GM10266 (cell line): ENCODE results near the gene ATIC.

Experiments used
- DNase-seq: peaks from one replicate; pipeline ENCODE4 v3.0.0; 2012; ENCODE audit errors: extremely low spot score
- TF ChIP-seq, protein P1 (sequence below): IDR thresholded peaks from 2 replicates; pipeline ENCODE4 v1.5.1; 2012; ENCODE audit warnings: mild to moderate bottlenecking, low read depth; ENCODE audit not compliant: control insufficient read depth, insufficient read depth; ENCODE audit errors: missing control alignments

Gene ATIC

DNA sequence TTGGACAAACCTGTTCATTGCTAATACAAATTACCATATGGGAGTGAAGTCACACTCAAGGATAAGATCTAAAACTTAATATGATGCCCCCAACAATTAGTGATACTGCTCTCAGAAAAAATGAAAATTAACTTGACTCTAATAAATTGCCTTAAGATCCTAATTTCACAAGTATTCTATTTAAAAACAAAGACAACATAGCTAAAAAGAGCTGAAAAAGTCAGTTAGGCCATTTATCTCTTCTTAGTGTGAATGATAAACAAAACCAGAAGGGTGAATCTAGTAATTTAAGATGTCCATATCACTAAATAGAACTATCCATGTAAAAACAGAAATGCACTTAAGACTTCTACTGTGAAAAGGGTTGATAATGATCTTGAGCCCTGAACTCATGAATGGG, 70.6 kb downstream of the ATIC start:
- TF ChIP-seq, protein P1, sequence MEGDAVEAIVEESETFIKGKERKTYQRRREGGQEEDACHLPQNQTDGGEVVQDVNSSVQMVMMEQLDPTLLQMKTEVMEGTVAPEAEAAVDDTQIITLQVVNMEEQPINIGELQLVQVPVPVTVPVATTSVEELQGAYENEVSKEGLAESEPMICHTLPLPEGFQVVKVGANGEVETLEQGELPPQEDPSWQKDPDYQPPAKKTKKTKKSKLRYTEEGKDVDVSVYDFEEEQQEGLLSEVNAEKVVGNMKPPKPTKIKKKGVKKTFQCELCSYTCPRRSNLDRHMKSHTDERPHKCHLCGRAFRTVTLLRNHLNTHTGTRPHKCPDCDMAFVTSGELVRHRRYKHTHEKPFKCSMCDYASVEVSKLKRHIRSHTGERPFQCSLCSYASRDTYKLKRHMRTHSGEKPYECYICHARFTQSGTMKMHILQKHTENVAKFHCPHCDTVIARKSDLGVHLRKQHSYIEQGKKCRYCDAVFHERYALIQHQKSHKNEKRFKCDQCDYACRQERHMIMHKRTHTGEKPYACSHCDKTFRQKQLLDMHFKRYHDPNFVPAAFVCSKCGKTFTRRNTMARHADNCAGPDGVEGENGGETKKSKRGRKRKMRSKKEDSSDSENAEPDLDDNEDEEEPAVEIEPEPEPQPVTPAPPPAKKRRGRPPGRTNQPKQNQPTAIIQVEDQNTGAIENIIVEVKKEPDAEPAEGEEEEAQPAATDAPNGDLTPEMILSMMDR, result no peak
- no peak for DNase-seq

DNA sequence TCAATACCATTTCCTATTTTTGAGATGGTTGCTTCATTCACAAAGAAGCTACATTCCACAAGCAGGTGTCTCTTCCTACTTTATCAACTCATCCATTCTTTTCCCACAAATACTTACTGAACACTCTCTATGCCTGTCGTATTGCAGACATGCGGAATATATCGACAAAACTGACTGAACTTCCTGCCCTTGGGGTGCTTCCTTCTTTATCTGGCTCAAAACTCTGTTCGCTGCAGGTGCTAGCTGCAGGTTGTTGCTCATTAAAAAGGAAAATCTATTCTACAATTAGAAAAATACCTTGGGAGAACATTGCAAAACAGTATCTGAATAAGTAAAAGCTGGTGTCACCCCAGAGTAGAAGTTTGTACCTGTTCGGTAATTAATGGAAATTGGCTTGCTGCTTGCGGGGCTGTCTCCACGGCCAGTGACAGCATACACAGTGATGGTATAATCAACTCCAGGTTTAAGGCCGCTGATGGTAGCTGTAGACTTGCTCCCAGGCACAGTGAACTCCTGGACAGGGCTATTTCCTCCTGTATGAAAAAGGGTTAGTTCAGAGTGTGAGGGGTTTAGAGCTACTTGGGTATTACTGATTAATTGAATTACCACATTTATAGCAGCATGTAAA, 71.9 kb downstream of the ATIC start:
- TF ChIP-seq, protein P1, result no peak
- DNase-seq, result no peak

DNA sequence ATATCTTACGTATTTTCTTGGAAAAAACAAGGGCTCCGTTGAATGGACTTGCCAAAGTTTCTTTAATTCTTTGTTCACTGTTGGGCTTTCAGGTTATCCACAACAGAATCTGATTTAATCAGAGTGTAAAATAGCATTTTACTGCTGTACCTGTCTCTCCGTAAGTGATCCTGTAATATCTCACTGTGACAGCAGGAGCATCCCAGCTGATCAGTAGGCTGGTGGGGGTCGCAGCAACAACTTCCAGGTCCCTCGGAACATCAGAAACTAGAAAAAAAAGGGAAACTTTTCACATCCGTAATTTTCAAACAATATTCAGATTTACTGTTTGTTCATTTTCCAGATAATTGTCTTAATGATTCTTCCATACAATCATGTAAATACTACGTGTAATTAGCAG, 72.9 kb downstream of the ATIC start:
- TF ChIP-seq, protein P1, result no peak
- DNase-seq, result no peak

DNA sequence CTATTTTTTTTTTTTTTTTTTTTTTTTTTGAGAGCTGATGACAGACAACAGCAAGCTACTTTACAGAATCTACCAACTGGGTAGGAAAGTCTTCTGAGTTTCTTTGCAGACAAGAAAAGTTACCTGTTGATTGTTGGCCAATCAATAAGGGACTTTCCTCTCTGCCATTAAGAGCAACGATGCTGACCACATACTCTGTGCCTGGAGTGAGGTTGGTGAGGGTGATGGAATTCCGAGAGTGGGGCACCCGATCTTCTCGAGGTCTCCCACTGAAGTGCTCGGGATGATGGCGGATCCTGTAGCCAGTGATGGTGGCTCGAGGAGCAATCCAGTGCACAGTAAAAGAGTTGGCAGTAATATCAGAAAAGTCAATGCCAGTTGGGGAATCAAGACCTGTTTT, 74.7 kb downstream of the ATIC start:
- TF ChIP-seq, protein P1, result no peak
- DNase-seq, result no peak

DNA sequence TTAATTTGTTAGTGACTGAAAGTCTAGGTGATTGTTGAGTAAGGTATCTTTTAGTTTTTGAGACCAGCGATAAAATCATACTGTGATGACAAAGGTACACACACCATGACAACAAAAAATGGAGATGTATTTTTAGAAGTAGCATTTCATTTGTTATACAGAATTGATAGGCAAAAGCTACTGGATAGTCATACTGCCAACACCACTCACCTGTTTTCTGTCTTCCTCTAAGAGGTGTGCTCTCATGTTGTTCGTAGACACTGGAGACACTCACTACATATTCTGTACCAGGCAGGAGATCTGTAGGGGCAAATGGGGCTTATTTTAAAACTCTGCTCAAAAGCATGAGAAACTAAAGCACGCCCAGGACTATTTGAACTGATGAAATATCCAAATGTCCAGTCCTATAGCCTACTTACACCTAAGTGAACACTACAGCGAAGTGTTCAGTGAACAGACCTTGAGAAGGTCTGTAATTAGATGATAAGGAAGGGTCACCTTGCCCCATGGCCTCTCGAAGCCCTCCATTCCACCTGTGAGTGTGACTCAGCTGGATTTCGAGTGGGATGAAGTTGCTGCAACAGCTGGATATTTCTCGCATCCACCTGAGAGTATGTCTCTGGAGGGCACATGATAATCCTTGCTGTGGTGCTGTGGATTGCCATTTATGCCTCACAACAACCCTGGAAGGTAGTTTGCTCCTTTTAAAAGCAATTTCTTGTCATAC, 76.3 kb downstream of the ATIC start:
- TF ChIP-seq, protein P1, result no peak
- DNase-seq, result no peak

DNA sequence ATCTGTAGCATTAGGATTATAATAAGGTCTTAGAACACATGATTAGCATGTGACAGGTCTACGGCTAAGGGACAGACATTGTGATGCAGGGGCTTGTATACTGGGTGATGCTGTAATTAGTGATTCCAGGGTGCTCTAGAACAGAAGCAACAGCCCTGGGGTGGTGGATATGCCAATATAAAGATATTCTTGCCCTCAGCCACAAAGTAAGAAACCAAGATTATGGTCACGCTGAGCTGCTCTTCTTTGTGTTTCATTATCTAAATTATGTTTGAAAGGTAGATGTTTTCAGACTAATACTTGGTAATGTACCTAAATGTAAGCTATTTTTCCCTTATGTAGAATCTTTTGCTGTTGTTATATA, 78.7 kb downstream of the ATIC start:
- DNase-seq, result no peak
- TF ChIP-seq, protein P1, result no peak

DNA sequence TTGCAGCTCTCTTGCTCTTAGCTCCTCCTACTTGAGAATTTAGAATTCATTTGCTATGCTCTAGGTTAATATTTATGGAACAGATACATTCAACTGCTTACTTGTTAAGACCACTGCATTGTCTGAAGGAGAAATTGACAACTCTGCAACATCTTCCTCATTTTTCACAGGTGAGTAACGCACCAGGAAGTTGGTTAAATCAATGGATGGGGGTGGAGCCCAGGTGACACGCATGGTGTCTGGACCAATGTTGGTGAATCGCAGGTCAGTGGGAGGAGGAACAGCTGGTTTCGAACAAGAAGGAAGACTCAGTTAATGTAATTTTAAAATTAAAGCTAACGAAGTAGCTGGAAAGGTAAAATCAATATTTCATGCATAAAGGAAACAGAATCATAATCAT, 79.7 kb downstream of the ATIC start:
- TF ChIP-seq, protein P1, result no peak
- DNase-seq, result no peak
